Activated CD8-positive, alpha-beta T cell treated with anti-CD3 and anti-CD28 coated beads for 36 hours (primary cell): ENCODE results near the gene IGBP1. TPM values are rescaled to one million over a fixed set of nuclear protein-coding genes. Genes with fewer than 3 reads are reported as not detected.

Experiments used
- ATAC-seq: fragments of 200-7000 bp; cut with Tn5 transposase; one replicate; pipeline ENCODE4 v1.10.0; 2021; ENCODE audit warnings: mild to moderate bottlenecking, moderate library complexity
- CTCF ChIA-PET: fragments of 350-600 bp; sonication (Branson Sonifier 250); formaldehyde crosslinking; loops from one replicate; lab custom pipeline; 2021; ENCODE audit warnings: antibody characterized with exemption; lab: Charles Lee
- POLR2A ChIA-PET: fragments of 350-600 bp; sonication (Branson Sonifier 250); formaldehyde crosslinking; loops from one replicate; lab custom pipeline; 2021; ENCODE audit warnings: antibody characterized with exemption; lab: Charles Lee
- DNase-seq: peaks from one replicate; pipeline ENCODE4 v3.0.0-alpha.2; 2020
- H3K27ac Mint-ChIP-seq: one replicate; pipeline ENCODE4 v1.8.0; 2021; ENCODE audit warnings: mild to moderate bottlenecking, mixed read lengths
- H3K27me3 Mint-ChIP-seq: one replicate; pipeline ENCODE4 v1.8.0; 2021; ENCODE audit warnings: mixed read lengths
- H3K36me3 Mint-ChIP-seq: one replicate; pipeline ENCODE4 v1.8.0; 2021; ENCODE audit warnings: low read depth, mixed read lengths
- H3K4me1 Mint-ChIP-seq: one replicate; pipeline ENCODE4 v1.8.0; 2021; ENCODE audit warnings: low read depth, mixed read lengths
- H3K4me3 Mint-ChIP-seq: one replicate; pipeline ENCODE4 v1.8.0; 2021; ENCODE audit warnings: mild to moderate bottlenecking, moderate library complexity, mixed read lengths
- H3K9me3 Mint-ChIP-seq: one replicate; pipeline ENCODE4 v1.8.0; 2021; ENCODE audit warnings: mixed read lengths
- intact Hi-C: fragments of 100-400 bp; cut with micrococcal nuclease; formaldehyde crosslinking; loops from one replicate; pipeline ENCODE4 v1.10.0; 2022
- total RNA-seq, 2 experiments: library from RNA; stranded (reverse); gene quantifications; one replicate each; pipeline ENCODE4 v1.2.3, GENCODE V29; 2021
- TF ChIP-seq, protein P1 (sequence below): fragments of 200-600 bp; IDR thresholded peaks from one replicate; pipeline ENCODE4 v1.8.0; 2022; ENCODE audit warnings: antibody characterized with exemption, mild to moderate bottlenecking

Gene IGBP1
- total RNA-seq, 2 experiments from 2014 or later, result 43.5 to 45.1 TPM

DNA sequence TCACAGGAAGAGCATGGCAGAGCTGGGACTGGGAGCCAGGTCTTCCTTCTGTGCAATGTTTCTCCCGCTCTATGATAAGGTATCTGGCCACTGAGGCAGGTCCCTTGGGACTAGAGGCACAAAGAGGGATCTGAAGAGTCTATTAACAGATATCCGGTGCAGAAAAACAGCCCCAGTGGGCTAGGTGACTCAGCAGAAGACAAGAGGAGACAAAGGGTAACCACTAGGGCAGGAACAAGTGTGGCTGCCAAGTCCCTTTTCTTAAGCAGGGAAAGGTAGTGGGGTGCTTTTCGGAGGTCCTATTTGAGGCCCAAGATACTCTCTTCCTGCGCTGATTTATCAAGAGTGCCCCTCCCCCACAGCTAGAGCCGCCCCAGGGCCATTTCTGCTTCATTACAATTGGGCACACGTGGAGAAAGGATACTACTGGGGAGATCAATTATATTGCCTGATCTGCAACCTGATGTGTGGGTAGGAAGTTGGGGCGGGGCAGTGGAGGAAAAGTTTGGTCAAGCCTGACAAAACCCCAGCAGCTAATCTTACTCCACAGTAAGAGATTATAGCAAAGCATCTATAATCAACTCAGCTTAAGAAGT is 43.8 kb downstream of the IGBP1 start, which contains the start of gene DGAT2L6:
Gene DGAT2L6 (plus strand): TSS at position 546 of the 596 bp plus-strand sequence. CDS start 100 bp downstream, outside the sequence.
- ATAC-seq, result no peak
- TF ChIP-seq, protein P1, sequence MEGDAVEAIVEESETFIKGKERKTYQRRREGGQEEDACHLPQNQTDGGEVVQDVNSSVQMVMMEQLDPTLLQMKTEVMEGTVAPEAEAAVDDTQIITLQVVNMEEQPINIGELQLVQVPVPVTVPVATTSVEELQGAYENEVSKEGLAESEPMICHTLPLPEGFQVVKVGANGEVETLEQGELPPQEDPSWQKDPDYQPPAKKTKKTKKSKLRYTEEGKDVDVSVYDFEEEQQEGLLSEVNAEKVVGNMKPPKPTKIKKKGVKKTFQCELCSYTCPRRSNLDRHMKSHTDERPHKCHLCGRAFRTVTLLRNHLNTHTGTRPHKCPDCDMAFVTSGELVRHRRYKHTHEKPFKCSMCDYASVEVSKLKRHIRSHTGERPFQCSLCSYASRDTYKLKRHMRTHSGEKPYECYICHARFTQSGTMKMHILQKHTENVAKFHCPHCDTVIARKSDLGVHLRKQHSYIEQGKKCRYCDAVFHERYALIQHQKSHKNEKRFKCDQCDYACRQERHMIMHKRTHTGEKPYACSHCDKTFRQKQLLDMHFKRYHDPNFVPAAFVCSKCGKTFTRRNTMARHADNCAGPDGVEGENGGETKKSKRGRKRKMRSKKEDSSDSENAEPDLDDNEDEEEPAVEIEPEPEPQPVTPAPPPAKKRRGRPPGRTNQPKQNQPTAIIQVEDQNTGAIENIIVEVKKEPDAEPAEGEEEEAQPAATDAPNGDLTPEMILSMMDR, result no peak
- Mint-ChIP-seq H3K9me3 (no peaks in the 10 kb centered on the region), H3K27me3 (no peaks in the 10 kb centered on the region), H3K4me1 (peaks cover 2% of the 10 kb centered on the region), H3K27ac (no peak within 1 kb of the TSS), H3K4me3 (no peak within 1 kb of the TSS), H3K36me3 (no peaks in the 10 kb centered on the region)
- CTCF ChIA-PET, result no interaction called here
- DNase-seq, result no peak
- intact Hi-C loops, result no loop called here
- POLR2A ChIA-PET, result no interaction called here

DNA sequence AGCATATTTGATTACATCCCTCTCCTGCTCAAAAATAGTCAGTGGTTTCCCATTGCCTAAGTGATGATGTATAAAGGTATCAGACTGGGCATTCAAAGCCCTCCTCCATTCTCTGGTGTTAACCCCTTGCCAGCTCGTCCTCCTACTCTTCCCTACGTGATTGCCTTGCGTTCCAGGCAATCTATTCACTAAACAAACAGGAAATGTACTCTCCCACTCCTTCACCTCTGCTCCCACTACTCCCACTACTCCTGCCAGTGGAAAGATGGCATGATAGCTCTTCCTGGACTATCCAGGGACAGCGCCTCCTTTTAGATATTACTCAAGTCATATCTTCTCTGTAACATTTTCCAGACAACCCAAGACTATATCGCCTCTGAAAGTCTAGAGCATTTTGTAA is 49.8 kb downstream of the IGBP1 start:
- ATAC-seq (no peak), DNase-seq (no peak)
- TF ChIP-seq, protein P1, result no peak
- Mint-ChIP-seq H3K27me3 (peaks cover 4% of the 10 kb centered on the region), H3K4me1 (no peaks in the 10 kb centered on the region), H3K4me3 (no peak overlapping the region), H3K36me3 (no peaks in the 10 kb centered on the region), H3K27ac (no peak overlapping the region), H3K9me3 (no peaks in the 10 kb centered on the region)
- ChIA-PET CTCF (interaction anchor here (1.2 kb wide), 1 partner anchor 219 kb away, joined by 4 read pairs; no protein-coding TSS in a partner anchor), POLR2A (no interaction called here)
- intact Hi-C loops, result no loop called here

DNA sequence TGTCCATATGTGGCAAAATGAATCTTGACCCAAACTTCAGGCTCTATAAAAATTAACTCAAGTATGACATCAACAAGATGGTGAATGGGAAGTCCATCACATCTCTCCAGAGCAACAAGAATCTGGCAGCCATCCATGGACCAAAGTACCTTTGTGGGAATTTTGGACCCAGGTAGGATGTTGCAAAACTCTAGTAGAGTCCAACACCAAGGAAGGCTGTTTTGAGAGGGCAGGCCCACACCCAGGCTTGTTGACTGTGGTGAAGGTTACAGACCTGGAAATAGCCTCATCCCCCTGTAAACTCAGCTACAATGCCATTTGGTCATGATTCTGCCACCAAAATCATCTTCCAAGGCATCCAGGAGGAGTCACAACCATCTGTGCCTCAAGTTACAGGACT is 57.0 kb downstream of the IGBP1 start:
- H3K27me3 Mint-ChIP-seq, result peaks cover 4% of the 10 kb centered on the region
- DNase-seq, result no peak
- intact Hi-C loops, result no loop called here
- no peaks in the 10 kb centered on the region for H3K36me3 Mint-ChIP-seq
- no peaks in the 10 kb centered on the region for H3K4me1 Mint-ChIP-seq
- no peak overlapping the region for H3K27ac Mint-ChIP-seq
- POLR2A ChIA-PET, result no interaction called here
- TF ChIP-seq, protein P1, result no peak
- no peak overlapping the region for H3K4me3 Mint-ChIP-seq
- no peak for ATAC-seq
- CTCF ChIA-PET, result no interaction called here
- no peaks in the 10 kb centered on the region for H3K9me3 Mint-ChIP-seq

DNA sequence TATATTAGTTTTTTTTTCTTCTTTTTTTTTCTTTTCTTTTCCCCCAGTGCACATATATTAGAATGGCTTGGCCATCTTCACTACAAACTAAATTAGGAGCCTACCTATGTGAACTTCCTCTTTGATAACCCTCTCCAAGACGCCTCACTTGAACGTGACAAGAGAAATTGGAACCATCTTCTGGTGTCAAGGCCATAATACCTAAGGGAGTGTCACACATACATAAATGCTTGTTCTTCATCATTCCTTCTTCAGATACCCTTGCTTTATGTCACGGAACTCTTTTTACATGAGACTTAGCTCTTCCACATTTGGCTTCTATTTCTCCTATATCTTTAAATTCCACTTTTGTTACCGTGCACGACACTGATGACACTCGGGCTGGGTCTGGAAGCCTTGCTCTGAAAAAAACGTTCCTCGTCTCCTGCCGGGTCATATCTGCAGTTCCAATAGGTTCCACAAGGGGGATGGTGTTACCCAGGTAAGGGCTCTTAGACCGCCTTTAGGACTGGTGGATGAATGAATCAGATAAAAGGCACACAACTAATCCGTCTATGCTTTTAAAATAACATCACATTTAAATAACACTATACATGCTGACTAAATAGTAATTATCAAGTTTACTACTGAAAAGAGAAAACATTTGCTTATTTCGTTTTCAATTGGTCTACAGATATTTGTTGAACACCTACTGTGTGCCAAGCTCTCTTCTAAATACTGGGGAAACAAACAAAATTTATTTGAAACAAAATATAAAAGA is 63.9 kb downstream of the IGBP1 start:
- peaks cover 4% of the 10 kb centered on the region for H3K27me3 Mint-ChIP-seq
- DNase-seq, result peak; percentile 78
- H3K27ac Mint-ChIP-seq, result no peak overlapping the region
- no peaks in the 10 kb centered on the region for H3K36me3 Mint-ChIP-seq
- intact Hi-C loops, result loop anchor here (5.0 kb wide), 1 partner anchor 65 kb away; the partner anchor contains the start of gene P2RY4
- POLR2A ChIA-PET, result no interaction called here
- peaks cover 2% of the 10 kb centered on the region for H3K4me1 Mint-ChIP-seq
- TF ChIP-seq, protein P1, result peak; percentile 56
- ATAC-seq, result peak; percentile 90
- CTCF ChIA-PET, result interaction anchor here (1.2 to 1.6 kb wide), 3 partner anchors 22 to 467 kb away, joined by 3 to 4 read pairs (median 3); no protein-coding TSS in a partner anchor
- H3K4me3 Mint-ChIP-seq, result no peak overlapping the region
- H3K9me3 Mint-ChIP-seq, result no peaks in the 10 kb centered on the region

DNA sequence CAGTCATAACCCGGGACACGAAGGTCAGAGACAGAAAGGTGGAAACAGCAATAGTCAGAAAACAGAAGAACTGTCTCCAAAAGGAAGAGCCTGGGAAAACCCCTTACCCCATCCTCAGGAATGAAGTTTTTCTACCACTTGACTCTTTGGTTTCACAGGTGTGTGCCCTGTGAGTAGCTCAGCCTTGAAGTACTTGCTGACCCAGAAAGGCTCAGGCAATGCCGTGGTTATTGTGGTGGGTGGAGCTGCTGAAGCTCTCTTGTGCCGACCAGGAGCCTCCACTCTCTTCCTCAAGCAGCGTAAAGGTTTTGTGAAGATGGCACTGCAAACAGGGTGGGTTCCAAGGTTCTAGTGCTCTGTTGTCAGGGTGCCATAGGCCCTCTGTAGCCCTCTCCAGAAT is 68.5 kb downstream of the IGBP1 start:
- H3K36me3 Mint-ChIP-seq, result no peaks in the 10 kb centered on the region
- DNase-seq (no peak), ATAC-seq (no peak)
- H3K4me1 Mint-ChIP-seq, result peaks cover 2% of the 10 kb centered on the region
- no peaks in the 10 kb centered on the region for H3K9me3 Mint-ChIP-seq
- intact Hi-C loops, result no loop called here
- TF ChIP-seq, protein P1, result no peak
- H3K4me3 Mint-ChIP-seq, result no peak overlapping the region
- ChIA-PET CTCF (no interaction called here), POLR2A (no interaction called here)
- no peak overlapping the region for H3K27ac Mint-ChIP-seq
- H3K27me3 Mint-ChIP-seq, result peaks cover 3% of the 10 kb centered on the region
